GM08714 (cell line): Measurements from ENCODE around the gene NEU1.
A peak's percentile ranks its signal among the peaks of the same experiment; 100 is the strongest.
"Not testable (repeated sequence)": the region's sequence is repeated elsewhere in the genome, so short reads cannot be mapped to it uniquely, and the experiment has no call there.

Source experiments
- H3K4me3 ChIP-seq: fragments of 200-500 bp; sonication (Bioruptor generic); 2 replicates; pipeline ENCODE4 v1.5.1; 2014; ENCODE audit warnings: mild to moderate bottlenecking, low read length, inconsistent platforms
- ZNF274 ChIP-seq: IDR thresholded peaks from 2 replicates; pipeline ENCODE4 v1.6.1; 2012; ENCODE audit warnings: mild to moderate bottlenecking, low read depth, low read length

NEU1 gene

DNA sequence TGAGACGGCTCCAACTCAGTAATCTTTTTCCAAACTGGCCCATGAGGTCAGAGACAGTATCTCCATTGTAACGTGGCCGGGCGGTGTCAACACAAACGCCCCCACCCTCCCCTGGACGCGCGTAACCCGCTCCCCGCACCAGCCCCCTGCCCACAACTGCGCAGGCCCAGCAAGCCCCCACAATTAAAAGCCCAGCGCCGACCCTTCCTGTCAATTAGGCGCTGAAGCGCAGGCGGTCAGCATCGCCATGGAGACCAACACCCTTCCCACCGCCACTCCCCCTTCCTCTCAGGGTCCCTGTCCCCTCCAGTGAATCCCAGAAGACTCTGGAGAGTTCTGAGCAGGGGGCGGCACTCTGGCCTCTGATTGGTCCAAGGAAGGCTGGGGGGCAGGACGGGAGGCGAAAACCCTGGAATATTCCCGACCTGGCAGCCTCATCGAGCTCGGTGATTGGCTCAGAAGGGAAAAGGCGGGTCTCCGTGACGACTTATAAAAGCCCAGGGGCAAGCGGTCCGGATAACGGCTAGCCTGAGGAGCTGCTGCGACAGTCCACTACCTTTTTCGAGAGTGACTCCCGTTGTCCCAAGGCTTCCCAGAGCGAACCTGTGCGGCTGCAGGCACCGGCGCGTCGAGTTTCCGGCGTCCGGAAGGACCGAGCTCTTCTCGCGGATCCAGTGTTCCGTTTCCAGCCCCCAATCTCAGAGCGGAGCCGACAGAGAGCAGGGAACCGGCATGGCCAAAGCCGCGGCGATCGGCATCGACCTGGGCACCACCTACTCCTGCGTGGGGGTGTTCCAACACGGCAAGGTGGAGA, 47.4 kb downstream of the NEU1 start, which contains the start of the genes HSPA1A and HSPA1L:
Gene HSPA1A, plus strand, starts transcription at position 519 of the 814 bp plus-strand sequence. Its CDS starts 214 bp downstream, at position 733.
Gene HSPA1L, minus strand, starts transcription at position 259 of the 814 bp plus-strand sequence. CDS start 3,311 bp downstream, outside the sequence.
- peak within 1 kb of the TSS; percentile 66 for H3K4me3 ChIP-seq

DNA sequence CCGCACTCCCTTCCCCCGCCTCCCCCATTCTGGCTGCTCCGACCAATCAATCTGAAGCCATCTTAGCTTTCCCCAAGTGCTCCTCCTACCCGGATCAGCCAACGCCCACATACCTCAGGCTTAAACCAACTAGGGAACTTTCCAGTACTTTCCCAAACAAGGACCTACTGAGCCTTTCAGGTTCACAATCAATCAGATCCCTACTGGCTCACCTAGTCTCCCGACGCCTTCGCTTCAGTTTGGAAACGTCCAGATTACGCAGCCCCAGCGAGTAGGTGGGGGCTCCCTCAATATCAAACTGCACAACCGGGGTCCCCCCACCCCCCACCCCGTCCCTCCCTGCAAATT, 48.0 kb downstream of the NEU1 start:
- TF ChIP-seq ZNF274, result no peak

More for the DNA sequence above, 47.4 kb downstream of the NEU1 start, which contains the start of the genes HSPA1A and HSPA1L:
- TF ChIP-seq ZNF274, result no peak

DNA sequence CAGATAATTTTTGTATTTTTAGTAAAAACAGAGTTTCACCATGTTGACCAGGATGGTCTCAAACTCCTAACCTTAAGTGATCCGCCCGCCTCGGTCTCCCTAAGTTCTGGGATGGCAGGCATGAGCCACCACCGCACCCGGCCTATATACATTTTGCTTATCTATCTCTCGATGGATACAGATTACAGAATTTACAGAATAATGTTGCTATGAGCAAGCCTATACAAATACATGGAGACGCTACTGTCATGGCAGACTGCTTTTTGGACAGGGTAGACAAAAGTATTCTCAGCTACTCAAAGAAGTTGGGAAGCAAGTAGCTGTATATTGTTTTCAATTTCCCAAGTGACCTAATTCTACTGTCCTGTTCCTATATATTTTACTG, 49.2 kb downstream of the NEU1 start:
- H3K4me3 ChIP-seq, result no peak overlapping the region
- no peak for TF ChIP-seq ZNF274

More for the DNA sequence above, 48.0 kb downstream of the NEU1 start:
- H3K4me3 ChIP-seq, result peak overlapping the region; percentile 66

DNA sequence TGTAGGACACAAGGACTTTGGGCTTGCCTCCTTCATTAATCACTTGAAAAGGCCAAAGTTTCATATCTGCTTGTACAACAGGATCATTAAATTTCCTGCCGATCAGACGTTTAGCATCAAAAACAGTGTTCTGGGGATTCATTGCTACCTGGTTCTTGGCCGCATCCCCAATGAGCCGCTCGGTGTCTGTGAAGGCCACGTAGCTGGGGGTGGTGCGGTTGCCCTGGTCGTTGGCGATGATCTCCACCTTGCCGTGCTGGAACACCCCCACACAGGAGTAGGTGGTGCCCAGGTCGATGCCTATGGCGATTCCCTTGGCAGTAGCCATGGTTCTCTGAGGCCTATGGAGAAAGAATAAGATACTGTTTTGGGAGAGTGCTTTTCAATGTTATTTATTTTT, 51.0 kb downstream of the NEU1 start:
- no peak for TF ChIP-seq ZNF274
- H3K4me3 ChIP-seq, result no peak overlapping the region

DNA sequence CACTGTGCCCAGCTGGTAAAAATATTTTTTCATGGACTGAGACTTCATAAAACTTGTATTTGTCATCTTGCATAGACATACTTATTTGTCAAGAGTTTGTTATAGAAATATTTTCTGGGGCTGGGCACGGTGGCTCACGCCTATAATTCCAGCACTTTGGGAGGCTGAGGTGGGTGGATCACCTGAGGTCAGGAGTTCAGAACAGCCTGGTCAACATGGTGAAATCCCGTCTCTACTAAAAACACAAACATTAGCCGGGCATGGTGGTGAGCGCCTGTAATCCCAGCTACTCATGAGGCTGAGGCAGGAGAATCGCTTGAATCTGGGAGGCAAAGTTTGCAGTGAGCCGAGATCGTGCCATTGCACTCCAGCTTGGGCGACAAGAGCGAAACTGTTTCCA, 54.0 kb downstream of the NEU1 start:
- H3K4me3 ChIP-seq, result not testable (repeated sequence)
